ENCODE data around the gene OR7C2.

Gene OR7C2

GRCh38 chr19:14979476-14980255, 38.4 kb downstream of the OR7C2 start, which contains the start of gene SLC1A6:
SLC1A6 (minus strand) TSS chr19:14979864; CDS start chr19:14972910, 6,954 bp downstream.
- DNase-seq = no peak

- DNase-seq = no peak
Observed at GRCh38 chr19:14985133-14985532, 43.8 kb downstream of the OR7C2 start.

Measured in activated CD4-positive, CD25-positive, alpha-beta regulatory T cell treated with anti-CD3 and anti-CD28 coated beads, Interleukin-2, amount 50 U/mL, for 72 hours (primary cell).